H1 (cell line): Measurements from ENCODE around the gene FGF12.

Experiments
- POLR2A ChIP-seq, 2 experiments: IDR thresholded peaks; 1 replicate in 1 of 2; 2 replicates in 1 of 2; pipeline ENCODE4 v1.6.1; 2011; ENCODE audit warnings: low read depth in 2 of 2, low read length in 2 of 2, mild to moderate bottlenecking in 2 of 2; ENCODE audit errors: control extremely low read depth in 1 of 2
- POLR2AphosphoS5 ChIP-seq: IDR thresholded peaks from 2 replicates; pipeline ENCODE4 v1.6.1; 2011; ENCODE audit warnings: low read depth, low read length

DNA sequence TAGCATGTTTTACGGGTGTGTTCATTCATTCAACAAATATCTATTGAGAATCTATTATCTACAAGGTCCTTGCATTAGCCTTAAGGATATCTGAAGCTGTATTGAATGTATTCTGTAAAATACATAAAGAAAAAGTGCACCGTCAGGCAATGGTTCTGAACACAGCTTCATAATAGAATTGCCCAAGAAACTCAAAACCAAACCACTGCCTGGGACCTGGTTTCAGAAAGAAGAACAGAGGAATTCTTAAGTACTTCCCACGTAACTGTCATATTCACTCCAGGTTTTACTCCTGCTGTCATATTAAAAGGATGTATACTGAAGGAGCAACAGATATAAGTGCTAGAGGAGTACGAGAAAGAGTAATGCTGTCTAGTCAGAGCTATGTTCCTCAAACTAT is 115.9 kb downstream of the FGF12 start:
- no peak for TF ChIP-seq POLR2AphosphoS5
- no peak for TF ChIP-seq POLR2A (IDR thresholded peaks at IDR 0.05; ENCODE audit: control extremely low read depth in 1 of 2, low read depth in 2 of 2, low read length in 2 of 2)
